HG03159 (cell line): Measurements from ENCODE around the gene GSPT1.
"Not testable (repeated sequence)": the region's sequence is repeated elsewhere in the genome, so short reads cannot be mapped to it uniquely, and the experiment has no call there.

Experiments used
- ATAC-seq: cut with Tn5 transposase; IDR thresholded peaks from one replicate; pipeline ENCODE4 v1.9.1; 2021; ENCODE audit warnings: mild to moderate bottlenecking, moderate library complexity; ENCODE audit not compliant: unreplicated experiment

The GSPT1 gene

GRCh38 chr16:11915644-11916523, at the start of gene GSPT1:
TSS of gene GSPT1 (minus strand) at chr16:11915956. CDS start at chr16:11915720, 236 bp downstream.
- peak; percentile 83 for ATAC-seq

GRCh38 chr16:11964761-11965551, 49.2 kb upstream of the GSPT1 start, which contains the start of gene TNFRSF17:
TSS of gene TNFRSF17 (plus strand) at chr16:11965210. CDS start at chr16:11965325, 115 bp downstream.
- ATAC-seq, result peak; percentile 67

GRCh38 chr16:11963706-11964105, 48.0 kb upstream of the GSPT1 start:
- ATAC-seq, result no peak

GRCh38 chr16:11962978-11963377, 47.2 kb upstream of the GSPT1 start:
- ATAC-seq, result not testable (repeated sequence)

GRCh38 chr16:11962457-11962856, 46.7 kb upstream of the GSPT1 start:
- not testable (repeated sequence) for ATAC-seq

- no peak for ATAC-seq
Measured at GRCh38 chr16:11957591-11958395, 42.0 kb upstream of the GSPT1 start.

- ATAC-seq, result no peak
Measured at GRCh38 chr16:11956558-11956957, 40.8 kb upstream of the GSPT1 start.

GRCh38 chr16:11955713-11956123, 40.0 kb upstream of the GSPT1 start:
- no peak for ATAC-seq

- ATAC-seq, result not testable (repeated sequence)
Measured at GRCh38 chr16:11953576-11953975, 37.8 kb upstream of the GSPT1 start.

- no peak for ATAC-seq
Measured at GRCh38 chr16:11950388-11950787, 34.6 kb upstream of the GSPT1 start.

GRCh38 chr16:11949527-11949926, 33.8 kb upstream of the GSPT1 start:
- ATAC-seq, result no peak

GRCh38 chr16:11948819-11949218, 33.1 kb upstream of the GSPT1 start:
- no peak for ATAC-seq

- no peak for ATAC-seq
Measured at GRCh38 chr16:11946433-11946832, 30.7 kb upstream of the GSPT1 start.

GRCh38 chr16:11941945-11942344, 26.2 kb upstream of the GSPT1 start, which contains the start of gene NPIPB2:
TSS of gene NPIPB2 (minus strand) at chr16:11942045. CDS start at chr16:11942045, 0 bp downstream.
- ATAC-seq, result not testable (repeated sequence)

GRCh38 chr16:11927350-11927749, 11.6 kb upstream of the GSPT1 start:
- not testable (repeated sequence) for ATAC-seq

GRCh38 chr16:11924046-11924445, 8.3 kb upstream of the GSPT1 start:
- ATAC-seq, result not testable (repeated sequence)

- no peak for ATAC-seq
Measured at GRCh38 chr16:11916524-11917285, 949 bp upstream of the GSPT1 start.

GRCh38 chr16:11915114-11915643, 577 bp downstream of the GSPT1 start:
- ATAC-seq, result peak; percentile 29

- ATAC-seq, result peak; percentile 7
Measured at GRCh38 chr16:11914210-11915113, 1.3 kb downstream of the GSPT1 start.
